DMS153 treated with DMSO at 0.1 percent for 48 hours (cell line): ENCODE measurements around the gene AUTS2.

Source experiments
- DNase-seq: peaks from one replicate; lab custom pipeline; 2025; ENCODE audit not compliant: unreplicated experiment; lab: John Stamatoyannopoulos, UW

Gene AUTS2

GRCh38 chr7:70554646-70555045 lies 956.4 kb downstream of the AUTS2 start:
- no peak for DNase-seq

- DNase-seq = no peak
These were observed 958.5 kb downstream of the AUTS2 start for GRCh38 chr7:70556761-70557160.

DNA sequence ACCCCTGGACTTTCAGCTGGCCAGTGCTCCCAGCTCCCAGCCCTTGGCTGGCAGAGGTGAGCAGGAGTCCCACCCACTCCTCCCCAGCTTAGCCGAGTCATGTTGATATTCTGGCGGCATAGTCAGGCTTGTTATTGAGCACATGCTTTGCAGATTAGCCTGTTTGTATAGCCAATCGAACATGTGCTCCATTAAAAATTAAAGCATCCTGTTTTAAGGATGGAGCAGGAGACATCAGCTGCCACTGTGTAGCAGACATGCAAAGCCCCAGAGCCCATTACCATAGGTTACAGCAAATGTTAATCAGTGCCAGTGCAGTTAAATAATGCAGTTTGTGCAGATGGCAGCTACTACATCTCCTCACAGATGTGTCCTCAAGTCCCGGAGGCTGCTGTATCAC lies 959.1 kb downstream of the AUTS2 start:
- no peak for DNase-seq

DNA sequence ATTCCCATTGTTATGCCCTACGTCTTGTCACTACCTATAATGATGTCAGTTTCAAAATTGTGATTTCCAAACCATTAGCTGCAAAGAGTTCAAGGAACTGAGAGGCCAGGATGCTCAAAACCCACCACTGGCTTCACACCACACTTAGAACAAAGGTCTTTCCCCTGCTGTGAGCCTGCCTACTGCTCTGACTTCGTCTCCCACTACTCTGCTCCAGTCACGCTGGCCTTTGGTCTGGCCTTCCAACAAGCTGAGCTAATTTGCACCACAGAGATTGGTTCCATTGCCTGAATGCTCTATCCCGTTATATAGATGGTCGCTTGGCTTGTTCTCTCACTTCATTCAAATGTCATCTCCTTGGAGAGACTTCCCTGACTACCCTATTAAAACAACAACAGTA lies 961.5 kb downstream of the AUTS2 start:
- no peak for DNase-seq

DNA sequence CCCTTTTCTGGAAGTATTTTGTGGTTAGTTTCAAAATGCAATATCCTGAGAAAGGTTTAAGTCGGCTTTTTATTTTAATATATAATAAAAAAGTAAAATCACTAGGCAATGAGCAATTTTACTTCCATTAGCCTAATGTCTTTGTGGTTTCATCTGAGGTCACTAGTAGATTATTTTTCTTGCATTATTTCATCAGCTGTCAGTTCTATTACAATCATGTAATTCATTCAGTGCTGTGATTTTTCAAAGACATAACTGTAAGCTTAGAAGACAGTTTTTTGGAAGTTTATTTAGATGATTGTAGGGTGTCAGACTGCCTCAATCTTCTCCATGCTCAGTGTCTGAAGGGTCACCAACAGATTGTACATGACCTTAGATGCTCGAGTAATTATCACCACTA lies 965.7 kb downstream of the AUTS2 start:
- DNase-seq = no peak

- no peak for DNase-seq
These were observed 967.6 kb downstream of the AUTS2 start for GRCh38 chr7:70565721-70566370.

DNA sequence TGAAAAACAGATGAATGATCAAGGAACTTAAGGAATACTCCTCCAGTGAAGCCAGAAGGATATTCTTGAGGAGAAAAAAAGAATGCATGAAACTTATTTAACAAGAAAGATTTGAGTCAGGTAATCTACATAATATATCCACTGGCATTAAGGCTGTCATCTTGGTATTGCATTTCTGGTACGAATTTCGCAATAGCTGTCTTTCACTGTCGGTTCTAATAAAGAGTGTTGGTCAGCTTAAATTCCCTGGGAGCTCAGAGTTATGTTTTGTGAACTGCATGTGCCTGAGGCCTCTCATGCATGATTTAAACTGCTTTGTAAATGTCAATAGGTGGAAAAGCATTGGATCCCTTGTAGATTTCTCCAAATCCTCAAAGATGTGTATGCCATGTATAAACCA lies 968.4 kb downstream of the AUTS2 start:
- DNase-seq = no peak

- no peak for DNase-seq
These were observed 970.5 kb downstream of the AUTS2 start for GRCh38 chr7:70568674-70569334.

- DNase-seq = no peak
These were observed 971.1 kb downstream of the AUTS2 start for GRCh38 chr7:70569335-70569819.

- DNase-seq = no peak
These were observed 971.8 kb downstream of the AUTS2 start for GRCh38 chr7:70570029-70570428.

DNA sequence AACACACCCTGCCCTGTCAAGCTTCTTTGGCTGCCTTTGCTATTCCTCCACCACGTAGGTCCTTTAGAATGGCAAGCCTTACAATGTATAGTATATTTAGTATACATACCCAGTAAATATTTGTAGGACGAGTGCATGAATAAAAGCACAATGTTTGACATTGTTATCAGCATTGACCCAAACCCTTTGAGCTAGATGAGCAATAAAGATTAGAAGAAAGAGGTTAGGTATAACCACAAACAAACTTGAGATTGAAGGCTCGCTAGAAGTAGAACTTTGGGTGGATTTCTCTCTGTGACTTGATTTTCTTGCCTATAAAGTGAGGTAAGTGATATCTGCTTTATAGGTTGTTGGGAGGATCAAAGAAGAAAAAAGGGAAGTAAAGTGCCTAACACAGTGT lies 972.7 kb downstream of the AUTS2 start:
- no peak for DNase-seq

GRCh38 chr7:70571403-70571934 lies 973.2 kb downstream of the AUTS2 start:
- no peak for DNase-seq

GRCh38 chr7:70571961-70572360 lies 973.7 kb downstream of the AUTS2 start:
- DNase-seq = no peak

DNA sequence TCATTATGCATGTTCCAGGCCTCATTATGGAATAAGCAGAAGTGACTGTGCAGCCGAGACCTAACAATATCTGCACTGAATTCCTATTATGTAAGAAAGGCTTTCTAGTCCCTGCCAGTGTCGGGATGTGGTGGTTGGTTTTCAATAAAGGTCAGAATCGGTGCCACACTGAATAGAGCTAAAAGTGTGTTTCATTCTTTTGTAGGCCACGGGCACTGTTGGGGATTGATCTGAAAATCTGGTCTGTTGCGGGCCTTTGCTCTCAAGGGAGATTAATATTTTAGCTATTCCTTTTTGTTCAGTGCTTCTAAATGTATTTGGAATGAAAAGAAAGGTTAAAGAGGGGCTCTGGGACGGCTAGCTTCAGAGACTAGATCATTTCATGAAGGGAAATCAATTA lies 974.3 kb downstream of the AUTS2 start:
- DNase-seq = no peak

GRCh38 chr7:70573071-70573661 lies 974.9 kb downstream of the AUTS2 start:
- DNase-seq = no peak

GRCh38 chr7:70573696-70574095 lies 975.4 kb downstream of the AUTS2 start:
- DNase-seq = no peak

DNA sequence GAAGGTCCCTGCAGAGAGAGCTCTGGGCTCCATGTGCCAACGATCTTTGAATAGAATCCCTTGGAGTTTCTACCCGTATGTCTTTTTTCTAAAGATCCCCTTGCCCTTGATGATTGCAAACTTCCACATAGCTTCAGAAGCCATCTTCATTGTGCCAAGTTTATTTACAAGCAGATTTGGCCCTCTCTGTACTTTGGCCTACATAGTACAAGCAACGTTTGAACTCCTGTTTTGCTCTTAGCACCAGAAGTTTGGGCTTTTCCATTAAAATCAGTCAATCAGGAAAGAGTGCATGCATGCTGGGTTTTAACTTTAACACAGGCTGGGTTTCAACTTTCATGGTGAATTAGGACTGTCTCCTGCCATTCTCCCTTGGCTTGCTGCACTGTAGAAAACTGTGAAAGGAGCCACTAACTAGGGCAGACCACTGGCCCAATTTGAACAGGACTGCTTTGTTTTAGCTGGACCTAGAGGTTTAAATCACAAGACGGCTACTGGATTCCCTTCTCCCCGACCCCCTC lies 976.1 kb downstream of the AUTS2 start:
- DNase-seq = no peak

DNA sequence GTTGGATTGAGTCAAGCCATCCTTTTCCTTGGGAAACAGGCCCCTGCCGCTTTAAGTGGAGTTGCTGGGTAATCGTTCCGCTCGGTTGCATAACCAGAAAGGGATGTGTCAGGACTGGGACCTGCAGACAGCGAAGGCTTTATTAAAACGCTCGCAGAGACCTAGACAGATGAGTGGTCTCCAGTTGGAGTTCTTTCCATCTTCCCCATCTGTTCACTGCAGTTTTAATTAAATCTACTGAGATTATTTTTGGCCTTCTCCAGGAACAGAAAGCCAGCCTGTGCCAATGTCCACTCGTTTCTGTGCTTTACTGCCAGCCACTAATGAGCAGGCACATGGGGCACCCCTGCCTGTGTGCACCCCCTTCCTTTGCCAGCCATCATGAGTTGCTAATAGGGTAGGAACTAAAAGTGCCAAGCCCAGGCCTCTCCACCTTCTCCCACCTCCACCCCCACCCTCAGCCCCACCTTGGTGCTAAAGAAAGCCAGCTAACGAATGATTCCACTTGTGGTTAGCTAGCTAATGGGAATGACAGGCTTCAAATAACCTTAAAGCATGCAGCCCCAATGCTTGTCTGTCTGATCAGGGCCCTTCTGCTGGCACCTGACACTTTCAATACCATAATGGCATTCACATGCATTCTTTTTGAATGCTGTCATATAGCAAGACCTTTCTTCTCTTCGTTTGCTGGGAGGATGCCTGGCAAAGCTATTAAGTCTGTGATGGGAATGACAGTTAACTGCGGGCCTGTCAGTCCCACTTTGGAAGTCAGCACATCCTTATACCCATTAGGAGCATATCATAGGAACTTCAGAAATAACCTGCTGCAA lies 976.9 kb downstream of the AUTS2 start:
- DNase-seq = no peak

GRCh38 chr7:70577078-70577477 lies 978.8 kb downstream of the AUTS2 start:
- DNase-seq = no peak

DNA sequence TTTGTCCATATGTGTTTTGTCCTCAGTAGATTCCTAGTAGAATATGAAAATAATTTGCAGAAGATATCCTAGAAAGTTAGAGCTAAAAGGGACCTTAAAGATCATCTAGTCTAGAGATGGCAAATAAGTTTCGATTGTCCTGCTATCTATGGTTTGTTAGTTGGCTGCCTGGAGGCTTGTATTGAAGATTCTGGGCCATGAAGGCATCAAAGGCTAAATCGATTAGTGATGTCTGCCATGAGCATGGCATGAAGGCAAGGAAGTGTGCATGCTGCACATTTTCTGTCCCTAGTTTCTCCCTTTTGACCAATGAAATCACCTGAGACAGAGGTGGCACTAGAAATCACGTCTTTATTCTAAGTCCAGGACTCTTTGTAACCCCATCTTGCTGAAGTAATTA lies 979.9 kb downstream of the AUTS2 start:
- DNase-seq = no peak
